Peyer's patch (tissue), 4 donors: ENCODE measurements around the gene SLC45A1. TPM values are rescaled to one million over a fixed set of nuclear protein-coding genes. Genes with fewer than 3 reads are reported as not detected.

Experiments used
- DNase-seq, 3 donors: peaks; one replicate each; pipeline ENCODE4 v3.0.0-alpha.2; 2017 to 2019
- H3K27ac ChIP-seq, 4 donors: fragments of 200-600 bp; sonication (generic); one replicate each; pipeline ENCODE4 v1.5.1; 2016 to 2019
- H3K27me3 ChIP-seq, 2 donors: fragments of 200-600 bp; sonication (generic); one replicate each; pipeline ENCODE4 v1.5.1; 2019
- H3K36me3 ChIP-seq, 3 donors: fragments of 200-600 bp; sonication (generic); one replicate each; pipeline ENCODE4 v1.5.1; 2016 to 2019
- H3K4me1 ChIP-seq, 4 donors: fragments of 200-600 bp; sonication (generic); one replicate each; pipeline ENCODE4 v1.5.1; 2016 to 2019
- H3K4me3 ChIP-seq, 4 donors: fragments of 200-600 bp; sonication (generic); 1 replicate in 3 of 4; 2 replicates in 1 of 4; pipeline ENCODE4 v1.5.1; 2016 to 2019; ENCODE audit warnings: mild to moderate bottlenecking in 1 of 4
- H3K9me3 ChIP-seq, 4 donors: fragments of 200-600 bp; sonication (generic); one replicate each; pipeline ENCODE4 v1.5.1; 2016 to 2019; ENCODE audit warnings: mild to moderate bottlenecking in 1 of 4
- POLR2A ChIP-seq, 2 donors: fragments of 450-650 bp; IDR thresholded peaks; one replicate each; pipeline ENCODE4 v1.5.1; 2017; ENCODE audit warnings: antibody characterized with exemption in 2 of 2, mild to moderate bottlenecking in 2 of 2, moderate library complexity in 2 of 2
- total RNA-seq, 4 donors: library from RNA; depleted of rRNA; stranded (reverse); fragments of >200 nt; gene quantifications; one replicate each; pipeline ENCODE4 v1.1.0, GENCODE V29; 2016
- TF ChIP-seq, protein P1 (sequence below), 6 experiments: fragments of 450-650 bp in 4 of 6; fragments of 200-600 bp in 2 of 6; sonication (generic) in 1 of 6; IDR thresholded peaks; one replicate each; pipeline ENCODE4 v1.5.1; 2017 to 2019; ENCODE audit warnings: antibody characterized with exemption in 6 of 6, mild to moderate bottlenecking in 3 of 6, moderate library complexity in 1 of 6

Gene SLC45A1
- total RNA-seq, 4 donors from 2014 or later: 0.70 to 2.5 (median 1.1) TPM

DNA sequence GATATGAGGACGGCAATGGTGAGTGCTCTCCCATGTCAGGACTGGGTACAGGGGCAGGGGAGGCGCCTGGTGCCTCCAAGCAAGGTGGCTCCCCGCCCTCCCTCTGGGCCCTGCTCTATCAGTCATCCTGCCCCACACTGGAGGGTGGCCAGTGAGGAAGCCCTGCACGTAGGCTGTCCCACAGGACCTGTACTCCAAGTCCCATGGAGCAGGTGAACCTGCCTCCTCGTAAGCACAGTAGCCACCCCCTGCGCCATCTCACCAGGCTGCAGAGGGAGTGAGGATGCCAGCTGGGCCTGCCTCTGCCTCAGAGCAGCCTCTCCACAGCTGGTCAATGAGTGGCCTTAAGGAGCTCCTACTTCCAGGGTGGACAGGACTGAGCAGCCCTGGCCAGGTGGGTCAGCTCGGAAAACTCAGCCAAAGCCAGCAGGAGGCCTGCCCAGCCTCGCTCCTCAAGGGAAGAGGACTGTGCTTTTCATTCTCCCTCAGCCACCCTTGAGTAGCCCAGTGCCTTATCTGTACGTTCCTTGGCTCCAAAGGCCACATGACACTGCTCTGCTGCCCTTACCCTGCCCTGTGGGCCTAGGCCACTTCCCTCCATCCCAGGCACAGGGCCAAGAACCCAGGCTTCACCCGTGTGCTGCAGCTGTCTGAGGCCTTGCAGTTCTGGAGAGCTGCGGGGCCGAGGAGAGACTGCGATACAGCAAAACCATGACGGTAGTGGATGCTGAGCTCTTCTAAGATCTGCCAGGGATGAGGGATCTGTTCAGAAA lies 39.6 kb downstream of the SLC45A1 start:
- Histone ChIP-seq H3K36me3 (peaks cover 0 to 95% (median 0%) of the 10 kb centered on the region in 3 donors), H3K27me3 (no peaks in the 10 kb centered on the region)
- TF ChIP-seq, protein P1, sequence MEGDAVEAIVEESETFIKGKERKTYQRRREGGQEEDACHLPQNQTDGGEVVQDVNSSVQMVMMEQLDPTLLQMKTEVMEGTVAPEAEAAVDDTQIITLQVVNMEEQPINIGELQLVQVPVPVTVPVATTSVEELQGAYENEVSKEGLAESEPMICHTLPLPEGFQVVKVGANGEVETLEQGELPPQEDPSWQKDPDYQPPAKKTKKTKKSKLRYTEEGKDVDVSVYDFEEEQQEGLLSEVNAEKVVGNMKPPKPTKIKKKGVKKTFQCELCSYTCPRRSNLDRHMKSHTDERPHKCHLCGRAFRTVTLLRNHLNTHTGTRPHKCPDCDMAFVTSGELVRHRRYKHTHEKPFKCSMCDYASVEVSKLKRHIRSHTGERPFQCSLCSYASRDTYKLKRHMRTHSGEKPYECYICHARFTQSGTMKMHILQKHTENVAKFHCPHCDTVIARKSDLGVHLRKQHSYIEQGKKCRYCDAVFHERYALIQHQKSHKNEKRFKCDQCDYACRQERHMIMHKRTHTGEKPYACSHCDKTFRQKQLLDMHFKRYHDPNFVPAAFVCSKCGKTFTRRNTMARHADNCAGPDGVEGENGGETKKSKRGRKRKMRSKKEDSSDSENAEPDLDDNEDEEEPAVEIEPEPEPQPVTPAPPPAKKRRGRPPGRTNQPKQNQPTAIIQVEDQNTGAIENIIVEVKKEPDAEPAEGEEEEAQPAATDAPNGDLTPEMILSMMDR (IDR thresholded peaks at IDR 0.05): no peak
- no peak for TF ChIP-seq POLR2A (IDR thresholded peaks at IDR 0.05)

DNA sequence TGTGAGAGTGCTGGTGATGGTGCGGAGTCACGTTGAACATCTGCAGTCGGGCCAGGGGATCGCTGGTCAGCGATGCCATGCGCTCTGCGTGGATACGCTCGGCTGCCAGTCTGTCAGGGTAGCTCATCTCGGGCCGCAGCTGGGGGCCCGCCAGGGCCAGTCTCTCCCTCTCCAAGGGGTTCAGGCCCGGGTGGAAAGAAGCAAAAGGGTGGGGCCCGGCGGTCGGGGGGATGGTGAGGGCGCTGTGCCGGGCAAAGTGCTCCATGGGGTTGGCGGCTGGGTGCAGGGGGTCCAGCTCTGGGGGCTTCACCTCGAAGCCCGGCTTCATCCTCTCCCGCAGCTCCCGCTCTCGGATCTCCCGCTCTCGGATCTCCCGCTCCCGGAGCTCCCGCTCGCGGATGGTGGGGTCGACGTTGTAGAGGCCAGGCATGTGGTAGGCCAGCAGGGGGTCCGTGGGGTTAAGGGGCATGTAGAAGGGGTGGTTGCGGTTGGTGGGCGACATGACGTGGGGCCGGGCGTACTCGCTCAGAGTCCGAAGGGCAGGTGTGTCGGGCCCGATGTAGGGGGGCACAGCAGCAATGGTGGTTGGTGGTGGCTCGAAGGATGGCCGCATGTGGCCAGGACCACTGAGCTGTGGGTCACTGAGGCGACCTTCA lies 40.5 kb downstream of the SLC45A1 start:
- Histone ChIP-seq H3K36me3 (peaks cover 0 to 99% (median 0%) of the 10 kb centered on the region in 3 donors), H3K4me3 (no peak overlapping the region), H3K27ac (no peak overlapping the region), H3K4me1 (peaks cover 0 to 10% (median 0%) of the 10 kb centered on the region in 4 donors), H3K27me3 (no peaks in the 10 kb centered on the region), H3K9me3 (no peaks in the 10 kb centered on the region)
- TF ChIP-seq, protein P1 (IDR thresholded peaks at IDR 0.05): no peak
- no peak for TF ChIP-seq POLR2A (IDR thresholded peaks at IDR 0.05)
- no peak for DNase-seq

More for the DNA sequence above, 39.6 kb downstream of the SLC45A1 start:
- Histone ChIP-seq H3K9me3 (no peaks in the 10 kb centered on the region), H3K4me1 (peaks cover 0 to 10% (median 0%) of the 10 kb centered on the region in 4 donors), H3K4me3 (no peak overlapping the region), H3K27ac (peak overlapping the region in 1 of 4 donors; percentile 19)
- DNase-seq: no peak

DNA sequence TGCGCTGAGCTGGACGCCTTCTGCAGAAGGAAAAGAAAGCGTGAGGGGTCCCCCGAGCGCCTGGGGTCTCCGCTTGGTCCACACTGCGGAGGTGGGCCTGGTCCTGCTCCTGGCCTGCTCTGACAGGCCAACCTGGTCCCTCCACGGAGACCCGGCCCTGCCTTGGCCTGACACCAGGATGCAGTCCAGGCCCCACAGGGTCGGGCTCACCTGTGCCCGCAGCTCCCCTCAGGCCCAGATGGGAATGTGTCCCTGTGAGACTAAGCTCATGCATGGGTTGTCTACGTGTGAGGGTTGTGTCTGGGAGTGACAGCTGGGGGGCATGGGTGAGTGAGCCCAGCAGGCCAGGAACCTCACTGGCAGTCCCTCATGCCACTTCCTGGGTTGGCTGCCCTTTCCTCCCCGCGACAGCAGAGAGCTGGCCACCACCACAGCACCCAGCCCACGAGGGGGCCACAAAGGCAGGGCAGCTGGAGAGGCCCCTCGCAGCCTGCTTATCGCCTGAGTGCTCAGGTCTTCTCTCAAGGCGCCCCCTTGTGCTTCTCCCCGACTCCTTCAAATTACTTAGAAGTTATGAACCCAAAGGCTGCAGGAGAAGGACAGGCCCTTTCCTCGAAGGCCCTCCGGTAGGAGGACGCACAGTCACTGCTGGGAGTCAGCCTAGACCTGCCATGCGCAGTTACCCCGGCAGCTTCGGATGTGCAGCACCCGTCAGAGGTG lies 41.1 kb downstream of the SLC45A1 start:
- Histone ChIP-seq H3K36me3 (peaks cover 0 to 99% (median 0%) of the 10 kb centered on the region in 3 donors), H3K27ac (no peak overlapping the region), H3K27me3 (no peaks in the 10 kb centered on the region), H3K4me1 (peaks cover 0 to 12% (median 3%) of the 10 kb centered on the region in 4 donors), H3K9me3 (no peaks in the 10 kb centered on the region), H3K4me3 (no peak overlapping the region)
- no peak for TF ChIP-seq POLR2A (IDR thresholded peaks at IDR 0.05)
- TF ChIP-seq, protein P1 (IDR thresholded peaks at IDR 0.05): no peak
- no peak for DNase-seq

DNA sequence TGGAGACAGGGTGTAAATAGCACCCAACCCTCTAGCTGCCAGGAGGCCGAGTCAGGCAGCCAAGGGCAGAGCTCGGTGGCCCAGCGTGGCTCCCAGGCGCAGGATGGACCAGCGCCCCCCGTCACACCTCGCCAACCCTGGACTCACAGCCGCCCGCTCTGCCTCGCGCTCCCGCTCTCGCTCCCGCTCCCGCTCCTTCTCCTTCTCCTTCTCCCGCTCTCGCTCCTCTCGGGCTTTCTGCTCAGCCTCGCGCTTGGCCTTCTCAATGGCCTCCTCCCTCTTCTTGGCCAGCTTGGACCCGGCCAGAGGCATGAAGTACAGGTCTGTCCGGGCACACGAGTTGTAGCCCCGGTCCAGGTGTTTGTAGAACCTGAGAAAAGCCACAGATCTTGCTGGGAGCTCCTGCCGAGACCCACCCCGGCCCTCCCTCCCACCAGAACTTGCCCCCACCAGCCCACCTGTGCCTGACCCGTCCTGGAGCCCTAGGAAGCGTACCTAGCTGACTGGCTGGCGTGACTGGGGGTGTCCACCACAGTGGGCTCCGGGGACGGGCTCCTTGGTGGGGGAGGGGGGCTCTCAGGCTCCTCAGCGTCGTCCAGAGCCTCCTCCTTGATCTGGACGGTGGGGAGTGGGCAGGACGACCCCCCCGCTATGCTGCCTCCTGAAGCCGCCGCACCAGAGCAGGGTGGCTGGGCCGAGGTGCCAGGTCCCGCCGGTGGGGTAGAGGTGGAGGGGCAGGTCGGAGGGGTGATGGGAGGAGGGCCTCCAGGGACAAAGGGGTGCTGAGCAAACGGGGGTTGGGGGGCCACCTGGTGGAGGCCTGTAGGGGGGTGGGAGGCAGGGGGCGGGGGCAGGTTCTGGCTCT lies 41.9 kb downstream of the SLC45A1 start:
- peaks cover 0 to 20% (median 5%) of the 10 kb centered on the region in 4 donors for H3K4me1 ChIP-seq
- DNase-seq: no peak
- TF ChIP-seq, protein P1 (IDR thresholded peaks at IDR 0.05): no peak
- TF ChIP-seq POLR2A (IDR thresholded peaks at IDR 0.05): no peak
- no peaks in the 10 kb centered on the region for H3K27me3 ChIP-seq
- H3K36me3 ChIP-seq: peaks cover 0 to 99% (median 0%) of the 10 kb centered on the region in 3 donors
- no peak overlapping the region for H3K27ac ChIP-seq
- no peak overlapping the region for H3K4me3 ChIP-seq
- H3K9me3 ChIP-seq: no peaks in the 10 kb centered on the region
